GM10266 (cell line): Measurements from ENCODE around the gene MORN3.
"Not testable (repeated sequence)": the region's sequence is repeated elsewhere in the genome, so short reads cannot be mapped to it uniquely, and the experiment has no call there.

Source experiments
- DNase-seq: peaks from one replicate; pipeline ENCODE4 v3.0.0; 2012; ENCODE audit errors: extremely low spot score
- TF ChIP-seq, protein P1 (sequence below): IDR thresholded peaks from 2 replicates; pipeline ENCODE4 v1.5.1; 2012; ENCODE audit warnings: mild to moderate bottlenecking, low read depth; ENCODE audit not compliant: control insufficient read depth, insufficient read depth; ENCODE audit errors: missing control alignments

MORN3 gene, protein sequence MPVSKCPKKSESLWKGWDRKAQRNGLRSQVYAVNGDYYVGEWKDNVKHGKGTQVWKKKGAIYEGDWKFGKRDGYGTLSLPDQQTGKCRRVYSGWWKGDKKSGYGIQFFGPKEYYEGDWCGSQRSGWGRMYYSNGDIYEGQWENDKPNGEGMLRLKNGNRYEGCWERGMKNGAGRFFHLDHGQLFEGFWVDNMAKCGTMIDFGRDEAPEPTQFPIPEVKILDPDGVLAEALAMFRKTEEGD

DNA sequence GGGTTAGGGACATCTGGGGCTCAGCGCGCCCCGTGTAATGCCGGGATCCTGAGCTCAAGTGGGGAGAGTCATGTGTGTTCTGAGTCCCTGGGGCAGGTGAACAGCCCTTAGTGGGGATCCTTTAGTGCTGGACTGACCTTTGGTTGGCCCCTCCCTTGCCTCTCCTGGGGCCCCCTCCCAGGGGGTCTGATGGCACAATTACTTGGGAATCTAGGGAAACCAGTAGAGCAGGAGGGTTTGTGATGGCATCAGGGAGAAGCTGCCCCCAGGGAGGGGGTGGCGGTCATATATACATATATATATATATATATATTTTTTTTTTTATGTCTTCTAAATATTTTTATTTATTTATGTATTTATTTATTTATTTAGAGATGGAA lies at the start of gene MORN3:
MORN3 (minus strand) TSS at position 134 of the 380 bp plus-strand sequence. CDS start 171 bp downstream, outside the sequence.
- DNase-seq, result no peak
- TF ChIP-seq, protein P1, sequence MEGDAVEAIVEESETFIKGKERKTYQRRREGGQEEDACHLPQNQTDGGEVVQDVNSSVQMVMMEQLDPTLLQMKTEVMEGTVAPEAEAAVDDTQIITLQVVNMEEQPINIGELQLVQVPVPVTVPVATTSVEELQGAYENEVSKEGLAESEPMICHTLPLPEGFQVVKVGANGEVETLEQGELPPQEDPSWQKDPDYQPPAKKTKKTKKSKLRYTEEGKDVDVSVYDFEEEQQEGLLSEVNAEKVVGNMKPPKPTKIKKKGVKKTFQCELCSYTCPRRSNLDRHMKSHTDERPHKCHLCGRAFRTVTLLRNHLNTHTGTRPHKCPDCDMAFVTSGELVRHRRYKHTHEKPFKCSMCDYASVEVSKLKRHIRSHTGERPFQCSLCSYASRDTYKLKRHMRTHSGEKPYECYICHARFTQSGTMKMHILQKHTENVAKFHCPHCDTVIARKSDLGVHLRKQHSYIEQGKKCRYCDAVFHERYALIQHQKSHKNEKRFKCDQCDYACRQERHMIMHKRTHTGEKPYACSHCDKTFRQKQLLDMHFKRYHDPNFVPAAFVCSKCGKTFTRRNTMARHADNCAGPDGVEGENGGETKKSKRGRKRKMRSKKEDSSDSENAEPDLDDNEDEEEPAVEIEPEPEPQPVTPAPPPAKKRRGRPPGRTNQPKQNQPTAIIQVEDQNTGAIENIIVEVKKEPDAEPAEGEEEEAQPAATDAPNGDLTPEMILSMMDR, result no peak

DNA sequence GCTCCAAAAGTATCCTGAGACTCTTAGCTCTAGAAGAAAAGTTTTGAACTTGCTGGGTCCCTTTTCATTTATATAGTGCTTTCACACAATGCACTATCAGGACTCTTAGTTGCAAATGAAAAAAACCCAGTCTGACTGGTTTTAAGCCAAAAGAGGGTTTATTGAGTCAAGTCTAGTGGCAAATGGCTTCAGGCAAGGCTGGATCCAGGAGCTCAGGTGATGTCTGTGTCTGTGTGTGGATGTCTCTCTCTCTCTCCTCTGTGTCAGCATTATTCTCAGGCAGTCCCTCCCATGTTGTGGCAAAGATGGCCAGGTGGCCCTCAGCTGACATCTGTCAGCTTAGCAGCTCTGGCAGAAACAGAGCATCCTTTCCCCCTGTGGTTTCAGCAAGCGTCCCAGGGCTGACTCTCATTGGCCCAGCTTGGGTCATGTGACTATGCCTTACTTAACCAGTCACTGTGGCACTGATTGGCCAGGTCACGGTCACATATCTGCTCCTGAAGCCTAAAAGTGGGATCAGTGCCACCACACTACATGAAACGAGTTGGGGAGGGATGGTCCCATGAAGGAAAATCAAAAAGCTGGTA lies 49.3 kb upstream of the MORN3 start:
- DNase-seq, result no peak
- TF ChIP-seq, protein P1, result no peak

DNA sequence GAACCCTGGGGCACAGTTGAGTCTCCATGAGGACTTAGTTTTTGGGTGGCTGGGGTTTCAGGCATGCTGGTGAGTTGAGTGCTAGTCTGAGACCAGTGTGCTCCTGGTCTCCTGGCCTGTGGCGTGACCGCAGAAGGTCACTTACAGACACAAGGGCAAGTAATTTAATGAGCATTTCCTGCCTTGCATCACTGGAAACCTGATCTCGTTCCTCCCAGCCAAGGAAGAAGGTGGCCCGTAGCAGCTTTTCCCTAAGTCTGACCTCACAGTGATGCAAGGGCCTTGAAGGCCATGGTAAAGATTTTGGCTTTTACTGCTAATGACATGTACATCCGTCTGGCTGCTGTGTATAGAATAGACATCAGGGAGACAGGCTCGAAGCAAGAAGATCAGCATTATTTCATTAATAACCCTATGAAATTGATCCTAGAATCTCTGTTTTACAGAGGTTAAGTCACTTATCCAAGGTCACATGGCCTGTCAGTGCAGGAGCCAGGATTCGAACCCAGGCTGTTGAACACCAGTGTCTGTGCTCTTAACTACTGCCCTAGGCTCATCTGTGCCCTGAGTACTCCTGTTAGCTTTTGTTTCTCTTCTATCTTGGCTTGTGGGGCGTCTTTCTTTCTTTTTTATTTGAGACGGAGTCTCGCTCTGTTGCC lies 47.7 kb upstream of the MORN3 start:
- TF ChIP-seq, protein P1, result no peak
- DNase-seq, result no peak

DNA sequence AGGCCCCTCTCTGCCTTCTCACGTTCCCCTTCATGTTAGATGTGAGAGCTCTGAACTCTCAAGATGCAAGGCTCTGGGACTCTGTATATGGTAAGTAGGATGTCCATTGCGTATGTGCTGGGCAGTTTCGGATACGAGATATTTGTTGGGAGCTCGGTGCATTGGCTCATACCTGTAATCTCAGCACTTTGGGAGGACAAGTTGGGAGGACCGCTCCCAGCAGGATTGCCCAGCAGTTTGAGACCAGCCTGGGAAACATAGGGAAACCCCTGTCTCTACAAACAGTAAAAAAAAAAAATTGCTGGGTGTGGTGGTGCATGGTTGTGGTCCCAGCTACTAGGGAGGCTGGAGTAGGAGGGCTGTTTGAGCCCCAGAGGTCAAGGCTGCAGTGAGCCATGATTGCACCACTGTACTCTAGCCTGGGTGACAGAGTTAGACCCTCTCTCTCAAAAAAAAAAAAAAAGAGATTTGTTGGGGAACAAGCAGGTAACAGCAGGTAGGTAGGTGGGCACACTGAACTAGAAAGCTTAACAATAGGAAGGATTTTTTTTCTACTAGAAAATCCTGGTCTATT lies 46.5 kb upstream of the MORN3 start:
- TF ChIP-seq, protein P1, result no peak
- no peak for DNase-seq

DNA sequence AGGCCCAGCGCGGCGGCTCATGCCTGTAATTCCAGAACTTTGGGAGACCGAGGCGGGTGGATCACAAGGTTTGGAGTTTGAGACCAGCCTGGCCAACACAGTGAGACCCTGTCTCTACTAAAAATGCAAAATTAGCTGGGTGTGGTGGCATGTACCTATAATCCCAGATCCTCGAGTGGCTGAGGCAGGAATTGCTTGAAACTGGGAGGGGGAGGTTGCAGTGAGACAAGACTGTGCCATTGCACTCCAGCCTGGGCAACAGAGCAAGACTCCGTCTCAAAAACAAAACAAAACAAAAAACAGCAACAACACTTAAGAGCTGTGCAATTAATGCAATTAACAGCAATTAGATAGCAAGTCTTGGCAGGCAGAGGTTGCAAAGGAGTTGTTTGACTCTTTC lies 45.6 kb upstream of the MORN3 start:
- DNase-seq, result not testable (repeated sequence)

DNA sequence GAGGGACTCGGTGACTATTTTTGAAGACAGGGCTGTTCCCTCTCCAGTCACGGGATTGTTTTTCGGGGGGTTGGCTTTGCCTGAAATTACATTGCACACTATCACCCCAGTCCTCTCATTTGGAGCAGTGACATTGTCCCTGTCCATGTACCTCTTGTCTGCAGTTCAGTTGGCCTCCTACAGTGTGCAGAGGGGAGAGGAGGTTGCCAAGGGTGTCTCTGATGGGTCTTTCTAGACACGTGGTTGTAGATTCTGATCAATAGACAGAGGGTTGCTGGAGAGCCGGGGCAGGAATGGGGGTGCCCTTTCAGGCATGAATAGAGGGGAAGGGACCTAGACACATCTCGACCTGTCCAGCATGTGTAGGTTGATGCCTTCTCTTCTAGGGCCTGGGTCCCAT lies 44.3 kb upstream of the MORN3 start:
- TF ChIP-seq, protein P1, result no peak
- DNase-seq, result peak; percentile 25

DNA sequence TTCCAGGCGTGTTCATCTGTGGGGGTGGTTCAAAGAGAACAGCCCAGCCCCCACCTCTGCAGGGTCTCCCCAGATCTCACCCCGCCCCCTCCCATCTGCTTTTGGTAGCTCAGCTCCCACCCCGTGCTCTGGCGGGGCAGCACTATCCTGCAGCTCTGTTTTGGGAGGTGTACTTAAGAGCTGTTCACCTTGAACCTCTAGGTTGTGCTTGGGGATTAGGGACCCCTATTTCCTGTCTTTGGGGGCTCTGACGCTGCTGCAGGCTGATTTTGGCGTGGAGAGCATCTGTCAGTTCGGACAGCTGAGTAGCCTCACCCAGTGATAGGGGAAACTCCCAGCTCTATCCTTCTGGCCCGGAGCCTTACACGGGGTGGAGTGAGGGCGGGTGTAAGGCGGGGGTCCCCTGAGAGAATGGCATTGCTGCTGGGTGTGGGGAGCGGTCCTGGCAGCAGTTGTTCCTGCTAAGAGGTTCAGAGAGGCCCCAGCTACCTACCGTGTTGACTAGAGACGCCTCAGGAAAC lies 43.9 kb upstream of the MORN3 start:
- TF ChIP-seq, protein P1, result no peak
- peak; percentile 14 for DNase-seq
